ENCODE results near the gene ZNF423.

The ZNF423 gene

DNA sequence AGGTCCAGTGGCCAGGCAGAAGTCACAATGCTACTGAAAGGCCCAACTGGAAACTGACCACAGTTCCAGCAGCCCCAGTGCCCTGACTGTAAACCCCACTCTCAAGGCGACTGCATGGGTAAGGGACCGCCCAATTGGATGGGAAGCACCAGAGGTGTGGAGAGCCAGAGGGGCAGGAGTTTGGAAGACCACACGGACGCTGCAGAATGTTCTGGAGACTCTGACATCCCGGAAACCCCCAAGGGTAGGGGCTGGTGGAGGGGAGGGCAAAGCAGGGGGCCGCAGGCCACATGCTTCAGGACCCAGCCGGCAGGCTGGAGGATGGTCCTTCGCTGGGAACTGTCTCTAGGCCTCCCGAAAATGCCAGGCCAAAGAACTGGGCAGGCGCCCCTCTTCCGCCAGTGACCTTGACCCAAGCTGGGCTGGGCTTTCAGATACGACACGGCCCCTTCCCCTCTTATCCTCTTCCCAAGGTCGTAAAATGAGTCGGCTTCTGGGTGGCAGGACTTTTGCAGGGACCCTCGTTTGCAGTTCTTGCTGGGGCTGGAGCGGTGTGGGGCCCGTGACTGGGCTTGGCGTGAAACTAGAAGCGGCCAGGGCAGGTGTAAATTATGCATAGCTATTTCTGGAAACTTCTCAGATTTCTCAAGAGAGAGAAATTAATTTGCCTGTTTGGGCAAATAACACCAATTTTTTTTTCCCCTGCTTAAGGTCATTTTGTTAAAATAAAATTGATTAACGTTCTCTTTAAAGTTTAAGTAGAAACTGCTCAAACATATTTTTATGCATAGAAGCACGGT, 372.1 kb downstream of the ZNF423 start:
- DNase-seq = no peak

DNA sequence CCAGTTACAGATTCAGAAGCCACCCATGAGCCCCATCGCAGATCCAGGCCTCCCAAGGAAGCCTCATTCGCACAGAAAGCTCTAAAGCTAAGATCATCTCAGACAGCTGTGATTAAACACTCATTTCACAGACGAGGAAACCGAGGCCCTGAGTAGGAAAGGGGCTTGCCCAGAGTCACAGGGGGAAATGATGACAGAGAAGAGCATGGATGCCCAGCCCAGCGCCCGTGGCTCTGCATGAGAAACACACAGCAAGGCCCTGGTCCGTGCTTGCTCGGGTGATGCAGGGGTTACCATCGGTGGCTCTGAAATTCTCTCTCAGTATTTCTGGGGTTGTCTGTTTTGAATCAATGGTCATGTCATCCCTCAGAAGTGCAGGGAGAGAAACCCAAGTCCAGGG, 372.7 kb downstream of the ZNF423 start:
- no peak for DNase-seq

DNA sequence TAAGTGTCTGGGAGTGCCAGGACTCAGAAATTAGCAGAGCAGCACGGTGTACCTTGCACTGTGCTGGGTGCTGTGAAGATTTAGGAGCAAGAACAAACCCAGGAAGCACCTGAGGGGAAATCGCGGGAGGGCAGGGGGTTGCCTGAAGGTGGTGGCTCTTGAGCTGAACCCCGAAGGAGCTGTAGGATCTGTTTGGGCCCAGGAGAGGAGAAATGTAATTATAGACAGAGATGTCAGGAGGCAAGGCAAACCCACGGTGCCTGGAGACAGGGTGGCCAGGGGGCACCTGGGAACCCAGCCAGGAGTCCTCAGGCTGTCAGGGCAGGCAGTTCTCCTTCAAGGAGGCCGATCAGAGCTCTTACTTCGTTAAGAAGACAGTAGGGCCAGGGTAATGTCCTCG, 373.2 kb downstream of the ZNF423 start:
- no peak for DNase-seq

DNA sequence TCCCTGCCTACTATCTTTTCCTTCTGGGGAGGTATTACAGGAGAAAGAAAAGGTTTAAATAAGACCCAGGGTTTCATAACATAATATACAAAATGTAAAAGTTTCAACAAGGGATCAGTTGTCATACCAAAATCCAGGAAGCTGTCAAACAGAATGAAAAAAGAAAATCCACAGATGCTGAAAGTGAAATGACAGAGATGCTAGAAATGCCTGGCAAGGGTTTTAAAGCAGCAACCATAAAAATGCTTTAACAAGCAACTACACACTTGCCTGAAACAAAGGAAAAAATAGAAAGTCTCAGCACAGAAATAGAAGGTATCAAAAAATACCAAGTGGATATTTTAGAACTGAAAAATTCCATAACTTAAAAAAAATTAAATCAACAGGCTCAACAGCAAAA, 377.3 kb downstream of the ZNF423 start:
- DNase-seq = no peak

DNA sequence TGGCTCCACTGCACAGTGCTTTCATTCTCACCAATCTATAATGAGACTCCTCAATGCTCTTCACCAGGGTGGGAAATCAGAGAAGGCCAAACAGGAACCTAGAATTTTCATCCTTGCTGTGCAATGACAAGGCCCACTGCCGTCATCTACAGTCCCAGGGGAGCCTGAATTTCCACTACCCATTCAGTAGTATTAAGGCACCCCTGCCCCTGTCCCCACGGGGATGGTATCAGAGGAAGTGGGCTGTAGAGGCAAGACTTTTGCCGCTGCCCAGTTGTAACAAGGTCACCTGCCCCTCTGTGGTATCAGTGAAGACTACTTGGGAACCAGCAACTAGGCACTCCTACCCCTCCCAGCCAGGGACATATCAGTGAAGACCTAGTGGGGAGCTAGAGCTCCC, 377.8 kb downstream of the ZNF423 start:
- no peak for DNase-seq

DNA sequence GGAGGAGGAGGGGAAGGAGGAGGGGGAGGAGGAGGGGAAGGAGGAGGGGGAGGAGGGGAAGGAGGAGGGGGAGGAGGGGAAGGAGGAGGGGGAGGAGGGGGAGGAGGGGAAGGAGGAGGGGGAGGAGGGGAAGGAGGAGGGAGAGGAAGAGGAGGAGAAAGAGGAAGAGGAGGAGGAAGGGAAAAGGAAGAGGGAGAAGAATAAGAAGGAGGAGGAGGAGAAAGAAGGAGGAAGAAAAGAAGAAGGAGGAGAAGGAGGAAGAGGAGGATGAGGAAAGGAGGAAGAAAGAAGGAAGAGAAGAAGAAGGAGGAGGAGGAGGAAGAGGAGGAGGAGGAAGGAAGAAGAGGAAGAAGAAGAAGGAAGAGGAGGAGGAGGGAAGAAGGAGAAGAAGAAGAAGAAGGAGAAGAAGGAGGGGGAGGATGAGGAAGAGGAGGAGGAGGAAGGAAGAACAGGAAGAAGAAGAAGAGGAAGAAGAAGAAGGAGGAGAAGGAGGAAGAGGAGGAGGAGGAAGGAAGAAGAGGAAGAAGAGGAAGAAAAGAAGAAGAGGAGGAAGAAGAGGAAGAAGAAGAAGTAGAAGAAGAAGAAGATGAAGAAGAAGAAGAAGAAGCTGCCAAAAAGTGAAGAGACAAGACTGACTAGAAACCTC, 378.5 kb downstream of the ZNF423 start:
- no peak for DNase-seq

DNA sequence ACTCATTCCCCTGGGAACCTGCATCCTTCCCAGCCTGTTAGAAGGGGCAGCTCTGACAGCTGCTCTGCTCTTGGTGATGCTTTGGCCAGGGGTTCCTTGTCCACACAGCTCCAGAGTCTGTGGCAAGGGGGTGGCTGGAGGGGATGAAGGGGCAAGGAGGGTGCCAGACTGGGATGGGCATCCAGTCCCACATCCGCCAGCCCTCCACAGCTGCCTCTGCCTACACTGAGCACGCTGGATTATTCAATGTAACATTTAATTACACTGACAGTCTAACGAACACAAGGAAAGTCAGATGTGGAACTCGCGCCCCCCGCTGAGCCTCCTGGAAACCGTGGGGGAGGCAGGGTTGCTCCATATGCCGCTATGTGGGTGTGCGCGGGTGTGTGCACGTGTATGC, 381.2 kb downstream of the ZNF423 start:
- DNase-seq = no peak

DNA sequence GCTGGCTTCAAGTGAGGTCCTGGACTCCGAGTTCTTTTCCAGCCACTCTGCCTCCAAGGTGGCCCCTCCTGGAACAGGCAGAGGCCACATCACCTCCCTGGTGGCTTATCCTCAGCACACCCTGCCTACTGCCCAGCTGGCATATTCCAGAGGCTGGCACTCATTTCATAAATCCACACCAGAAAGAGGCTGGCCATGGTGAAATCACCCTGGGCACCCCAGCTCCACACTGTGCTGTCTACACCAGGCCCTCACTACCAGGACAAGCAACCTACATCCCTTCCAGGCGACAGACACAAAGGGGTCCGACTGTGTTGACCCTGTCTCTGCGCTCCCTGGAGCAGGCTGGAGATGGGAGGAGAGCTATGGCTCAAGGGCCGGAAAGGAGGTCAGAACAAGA, 382.1 kb downstream of the ZNF423 start:
- no peak for DNase-seq

DNA sequence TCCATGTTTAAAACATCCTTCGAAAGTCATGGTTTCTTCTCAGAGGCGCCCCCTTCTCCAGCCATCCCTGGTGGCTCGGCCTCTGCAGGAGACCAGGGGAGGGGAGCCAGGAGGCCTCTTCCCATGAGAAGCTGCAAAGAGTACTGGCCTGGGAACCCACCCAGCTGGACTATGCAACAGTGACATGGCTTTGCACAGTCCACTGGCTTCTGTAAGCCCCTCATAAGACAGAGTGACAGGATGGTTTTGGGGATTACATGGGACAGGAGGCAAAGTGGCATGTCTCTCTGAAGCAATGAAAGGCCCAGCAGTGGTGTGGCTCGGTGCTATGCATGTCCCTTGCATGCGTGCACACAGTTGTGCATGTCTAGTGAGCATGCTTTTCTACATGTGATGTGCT, 382.8 kb downstream of the ZNF423 start:
- DNase-seq = no peak

DNA sequence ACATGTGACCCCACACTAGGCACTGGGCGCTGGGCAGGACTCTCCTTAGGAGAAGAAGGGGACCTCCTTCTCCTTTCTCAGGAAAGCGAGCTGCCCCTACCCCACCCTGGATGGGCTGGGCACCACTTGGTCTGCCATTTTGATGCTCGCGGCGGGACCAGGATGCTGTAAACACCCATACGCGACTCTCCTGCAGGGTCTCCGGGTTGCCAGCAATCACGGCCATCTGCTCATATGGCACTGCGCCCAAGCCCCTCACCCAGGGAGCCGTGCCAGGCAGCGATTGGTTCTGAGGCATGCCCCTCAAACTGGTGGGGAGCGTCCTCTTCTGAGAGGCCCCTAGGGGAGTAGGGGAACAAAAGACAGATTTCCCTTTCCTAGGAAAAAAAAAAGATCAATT, 383.3 kb downstream of the ZNF423 start:
- DNase-seq = no peak

DNA sequence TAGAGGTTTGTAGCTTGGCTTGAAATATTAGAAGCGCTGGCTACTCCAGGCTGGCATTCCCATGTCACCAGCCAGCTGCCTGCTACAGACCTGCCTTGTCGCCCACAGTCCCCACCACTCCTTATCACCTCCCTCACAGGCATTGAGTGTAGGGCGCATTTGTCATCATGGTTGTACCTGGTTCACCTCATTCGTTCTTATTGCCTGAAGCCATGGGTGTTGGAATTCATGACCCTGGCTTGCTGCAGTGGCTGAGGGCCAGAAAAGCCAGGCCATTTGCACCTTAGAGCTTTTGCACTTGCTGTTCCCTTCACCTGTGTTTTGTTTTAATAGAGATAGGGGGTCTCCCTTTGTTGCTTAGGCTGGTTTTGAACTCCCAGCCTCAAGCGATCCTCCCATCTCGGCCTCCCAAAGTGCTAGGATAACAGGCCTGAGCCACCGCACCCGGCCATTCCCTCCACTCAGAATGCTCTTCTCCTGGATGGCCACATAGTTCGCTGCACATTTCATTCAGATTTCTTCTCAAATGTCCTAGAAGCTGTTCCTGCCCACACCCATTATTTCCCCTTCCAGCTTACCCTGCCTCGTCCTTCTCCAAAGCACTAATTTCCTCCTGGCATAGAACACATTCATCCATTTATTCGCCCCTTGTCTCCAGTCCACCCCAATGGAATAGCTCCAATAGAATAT, 384.7 kb downstream of the ZNF423 start:
- no peak for DNase-seq

DNA sequence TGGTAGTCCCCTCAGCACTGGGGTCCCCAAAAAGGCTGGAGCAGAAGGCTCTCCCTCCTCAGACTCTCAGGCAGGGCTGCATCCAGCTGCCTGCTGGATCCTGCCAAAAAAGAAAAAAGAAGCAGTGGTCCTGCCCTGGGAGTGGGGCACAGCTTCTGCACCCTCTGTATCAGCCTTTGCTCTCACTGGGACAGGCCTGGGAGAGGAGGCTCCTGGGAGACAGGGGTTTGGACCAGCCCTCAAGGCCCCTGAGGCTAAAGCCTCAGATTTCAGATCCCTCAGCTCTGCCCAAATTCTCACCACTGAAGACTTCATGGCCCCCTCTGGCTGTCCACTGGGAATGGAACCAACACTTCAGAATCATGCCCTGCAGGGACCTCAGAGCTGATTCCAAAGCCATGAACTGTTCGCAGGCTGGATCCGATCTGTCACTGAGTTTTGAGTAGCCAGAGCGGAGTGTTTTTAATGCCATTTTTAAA, 385.4 kb downstream of the ZNF423 start:
- DNase-seq = no peak

DNA sequence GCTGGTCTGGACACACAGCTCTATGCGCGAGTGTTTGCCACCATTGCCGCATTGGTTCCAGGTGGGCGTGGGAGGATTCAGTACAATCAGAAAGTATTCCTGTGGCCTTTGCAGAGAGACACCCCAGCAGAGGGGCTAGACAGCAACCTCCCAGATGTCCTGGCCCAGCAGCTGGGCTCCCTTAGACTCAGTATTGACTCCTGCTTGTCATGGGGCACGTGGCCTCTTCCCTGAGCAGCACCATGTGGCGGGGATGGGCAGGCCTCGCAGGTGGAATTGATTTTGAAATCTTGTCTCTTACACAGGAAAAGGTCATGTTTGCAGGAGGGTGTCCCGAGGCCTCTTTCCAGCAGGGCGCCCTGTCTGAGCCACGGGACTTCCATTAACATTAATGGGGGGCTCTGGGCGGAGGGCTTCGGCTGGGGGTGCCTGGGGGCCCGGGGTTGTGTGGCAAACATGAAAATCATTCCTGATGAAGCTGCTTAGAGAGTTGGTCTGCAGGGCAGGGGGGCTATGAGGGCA, 385.9 kb downstream of the ZNF423 start:
- no peak for DNase-seq

DNA sequence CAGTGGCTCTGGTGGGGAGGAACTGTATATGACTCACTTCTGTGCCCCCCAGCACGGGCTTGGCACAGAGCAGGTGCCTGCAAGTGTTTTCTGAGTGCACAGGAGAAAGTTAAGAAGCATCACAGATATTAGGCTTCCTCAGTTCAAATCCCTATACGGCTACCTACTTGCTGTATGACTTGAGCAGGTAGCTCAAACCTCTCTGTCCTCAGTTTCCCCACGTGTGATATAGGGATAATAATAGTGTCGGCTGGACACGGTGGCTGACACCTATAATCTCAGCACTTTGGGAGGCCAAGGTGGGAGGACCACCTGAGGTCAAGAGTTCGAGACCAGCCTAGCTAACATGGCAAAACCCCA, 386.6 kb downstream of the ZNF423 start:
- DNase-seq = no peak

DNA sequence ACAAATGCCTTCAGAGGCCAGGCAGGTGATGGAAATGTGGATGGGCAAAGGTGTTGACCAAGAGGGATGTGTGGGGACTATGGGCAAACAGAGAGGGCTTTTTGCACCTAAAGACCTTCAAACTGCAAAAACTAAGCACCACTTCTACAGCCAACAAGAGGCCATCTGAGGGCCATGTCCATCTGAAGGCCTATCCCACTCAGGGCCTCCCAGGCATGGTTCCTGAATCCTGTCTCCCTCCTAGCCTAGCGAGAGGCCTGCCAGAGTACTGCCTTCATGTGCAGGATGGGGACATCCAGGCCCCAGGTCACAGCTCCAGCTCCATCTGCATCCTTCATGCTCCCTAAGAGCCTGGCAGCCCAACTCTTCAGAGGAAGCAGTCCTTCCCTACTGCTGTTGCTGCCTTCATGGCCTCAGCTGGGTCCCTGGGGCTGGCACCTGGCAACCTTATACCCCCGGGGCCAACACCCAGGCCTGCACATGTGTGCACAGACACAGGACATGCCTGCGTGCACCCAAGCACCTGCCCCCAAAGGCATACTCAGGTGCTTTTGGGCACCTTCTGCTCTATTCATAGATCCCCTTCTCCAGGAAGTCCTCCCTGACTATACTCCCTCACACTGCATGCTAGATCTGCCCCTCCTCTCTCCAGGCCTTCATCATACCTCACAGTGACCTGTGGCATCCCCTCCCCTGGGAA, 387.2 kb downstream of the ZNF423 start:
- DNase-seq = no peak

DNA sequence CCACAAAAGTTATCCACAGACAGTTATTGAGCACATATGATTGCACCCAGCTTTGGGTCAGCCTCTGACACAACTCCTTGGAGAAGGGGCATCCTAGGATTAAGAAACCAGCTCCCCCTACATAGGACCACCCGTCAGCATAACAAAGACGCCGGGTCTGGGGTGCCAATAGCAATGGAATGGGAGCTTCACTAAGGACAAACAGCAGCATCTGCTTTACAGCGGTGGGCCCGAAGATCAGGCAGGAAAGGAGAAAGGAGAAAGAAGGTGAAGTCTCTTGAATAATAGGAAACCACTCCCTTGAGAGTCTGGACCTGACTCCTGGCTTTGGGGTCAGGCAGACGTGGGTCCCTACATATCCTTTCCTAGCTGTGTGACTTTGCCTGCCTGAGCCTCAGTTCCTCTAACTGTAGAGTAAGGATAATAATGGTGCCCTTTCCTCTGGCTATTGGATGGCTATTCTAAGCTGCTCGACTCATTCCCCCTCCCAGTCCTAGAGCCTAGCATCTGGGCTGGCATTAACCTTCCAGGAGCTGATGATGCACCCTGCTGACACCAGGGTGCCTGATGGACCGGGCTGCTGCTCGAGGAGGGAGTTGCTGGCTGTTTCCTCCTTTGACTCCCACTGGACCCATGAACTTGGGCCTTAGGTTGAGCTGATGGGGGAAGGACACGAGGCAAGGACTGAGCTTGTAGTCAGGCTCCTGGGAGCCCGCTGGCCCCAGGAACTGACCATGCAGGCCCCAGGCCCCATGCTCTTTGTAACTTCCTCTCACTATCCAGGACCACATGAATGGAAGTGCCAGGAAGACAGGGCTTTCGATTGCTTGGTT, 388.2 kb downstream of the ZNF423 start:
- no peak for DNase-seq

DNA sequence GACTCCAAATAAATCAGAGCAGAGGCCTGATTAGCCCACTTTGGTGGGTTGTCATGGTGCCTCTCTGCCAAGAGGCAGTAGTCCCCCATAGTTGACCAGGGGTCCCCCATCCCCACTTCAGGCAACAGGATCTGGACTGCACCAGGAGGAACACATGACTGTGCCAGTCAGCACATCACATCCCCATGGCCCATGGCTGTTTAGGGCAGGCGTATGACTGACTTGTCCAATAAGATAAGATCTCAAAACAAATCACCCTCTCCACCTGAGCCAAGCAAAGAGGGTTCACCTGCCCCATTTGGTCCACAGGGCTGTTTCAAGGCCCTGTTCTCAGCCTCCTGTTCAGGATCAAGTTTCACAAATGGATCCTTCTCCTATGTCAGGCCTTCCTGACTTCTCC, 389.0 kb downstream of the ZNF423 start:
- DNase-seq = no peak

DNA sequence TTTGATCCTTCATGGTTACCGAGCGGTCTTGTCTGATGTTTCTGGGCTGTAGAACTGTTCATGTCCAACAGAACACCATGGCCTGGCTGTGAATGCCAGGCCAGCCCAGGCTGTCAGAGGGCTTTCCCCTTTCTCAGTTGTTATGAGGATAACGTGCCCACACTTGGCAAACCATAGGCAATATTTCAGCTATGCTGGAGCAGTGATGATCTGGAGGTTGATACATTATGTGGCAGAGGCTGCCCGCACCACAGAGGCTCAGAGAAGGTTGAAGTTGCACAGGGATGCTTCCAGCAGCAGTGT, 389.4 kb downstream of the ZNF423 start:
- no peak for DNase-seq

DNA sequence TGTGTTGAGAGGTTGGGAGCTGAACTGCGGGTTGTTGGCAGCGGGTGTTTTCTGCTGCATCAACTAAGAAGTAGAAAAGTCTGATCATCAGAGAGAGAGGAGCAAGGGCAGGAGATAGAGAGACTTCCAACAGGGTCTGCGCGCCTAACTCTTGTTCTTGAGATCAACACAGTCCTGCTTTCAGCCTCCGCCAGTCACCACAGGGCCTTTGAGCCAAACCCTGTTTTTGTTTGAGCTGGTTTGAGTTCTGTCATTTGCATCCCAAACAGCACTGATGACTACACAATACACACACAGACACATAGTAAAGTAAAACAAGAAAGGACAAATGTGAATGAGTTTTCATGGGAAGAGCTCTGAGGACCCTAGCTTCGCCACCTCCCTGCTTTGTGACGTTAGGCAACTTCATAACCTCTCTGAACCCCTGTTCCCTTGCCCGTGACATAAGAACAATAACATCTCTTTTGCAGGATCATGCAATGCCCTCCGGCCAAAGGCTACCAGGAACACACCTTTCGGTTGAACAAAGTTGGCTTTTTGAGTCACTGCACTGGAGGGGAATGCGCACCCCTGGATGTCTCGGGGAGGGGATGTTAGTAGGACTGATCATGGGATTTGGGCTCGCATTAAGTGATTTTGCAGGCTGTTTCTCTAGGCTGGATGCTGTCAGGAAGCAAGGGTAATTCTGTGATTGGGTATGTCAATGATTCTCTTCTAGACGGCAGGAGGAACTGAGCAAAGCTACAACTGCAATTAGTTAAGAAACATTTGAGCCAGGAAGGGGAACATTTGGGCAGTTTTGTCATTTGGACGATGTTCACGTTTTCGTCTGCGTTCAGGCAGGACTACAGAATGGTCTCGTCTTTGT, 390.0 kb downstream of the ZNF423 start:
- DNase-seq = no peak

DNA sequence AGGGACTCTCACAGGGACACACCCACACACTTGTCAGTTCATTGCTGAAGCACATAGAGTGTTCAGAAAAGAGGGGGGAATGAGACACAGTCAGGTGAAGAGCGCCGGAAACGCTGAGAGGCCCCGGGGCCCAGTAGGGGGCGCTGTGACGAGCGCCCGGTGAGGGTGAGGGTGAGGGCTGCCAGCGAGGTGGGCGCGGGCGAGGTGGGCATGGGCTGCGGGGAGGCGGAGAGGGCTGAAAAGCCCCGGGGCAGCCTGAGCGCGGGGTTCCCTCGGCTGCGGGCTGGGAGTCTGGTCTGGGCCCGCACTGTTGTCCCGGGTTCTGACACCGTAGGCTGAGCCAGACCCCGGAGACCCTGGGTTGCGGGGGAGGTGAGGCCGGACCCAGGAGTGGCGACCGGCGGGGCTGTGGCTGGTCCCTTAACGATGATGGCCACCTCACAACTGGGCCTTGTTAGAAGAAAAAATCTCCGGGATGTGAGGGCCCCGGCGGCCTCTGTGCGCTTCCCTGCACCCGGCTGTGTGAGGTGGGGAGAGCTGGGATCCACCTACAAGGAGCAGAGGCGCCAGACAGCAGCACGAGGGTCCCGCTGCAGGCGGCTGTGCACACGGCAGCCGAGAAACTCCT, 390.9 kb downstream of the ZNF423 start:
- DNase-seq = no peak

DNA sequence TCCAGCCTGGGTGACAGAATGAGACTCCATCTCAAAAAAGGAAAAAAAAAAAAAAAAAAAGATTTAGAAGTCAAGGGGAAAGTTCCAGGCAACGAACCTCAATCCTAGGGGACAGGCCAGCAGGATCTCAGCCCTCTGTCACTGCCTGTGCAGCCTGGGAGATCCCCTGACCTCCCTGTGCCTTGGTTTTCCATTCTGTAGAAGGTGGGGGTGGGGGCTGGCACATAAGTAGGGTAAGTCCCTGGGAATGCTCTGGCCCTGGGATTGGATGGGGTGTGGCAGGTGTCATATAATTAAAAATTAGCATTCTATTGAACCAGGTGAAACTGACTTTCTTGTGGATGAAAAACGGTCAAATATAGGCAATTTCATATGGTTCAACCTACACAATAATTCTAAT, 391.8 kb downstream of the ZNF423 start:
- no peak for DNase-seq

Data from activated CD4-positive, alpha-beta T cell treated with anti-CD3 and anti-CD28 coated beads, Interleukin-2, amount 50 U/mL, for 16 hours (primary cell).